Right atrium auricular region (tissue), 2 donors: ENCODE results near the gene HEBP2. TPM values are rescaled to one million over a fixed set of nuclear protein-coding genes. Genes with fewer than 3 reads are reported as not detected.

Experiments
- DNase-seq: peaks from one replicate; pipeline ENCODE4 v3.0.0-alpha.2; 2019; ENCODE audit warnings: low spot score
- H3K27ac ChIP-seq, 2 donors: fragments of 200-600 bp; sonication (generic); 1 replicate in 1 of 2; 2 replicates in 1 of 2; pipeline ENCODE4 v1.5.1; 2016 to 2019
- H3K27me3 ChIP-seq, 2 donors: fragments of 200-600 bp; sonication (generic); one replicate each; pipeline versions ENCODE4 v1.5.1 to v1.6.0; 2017 to 2019
- H3K36me3 ChIP-seq: fragments of 200-600 bp; sonication (generic); one replicate; pipeline ENCODE4 v1.5.1; 2016
- H3K4me1 ChIP-seq, 2 donors: fragments of 200-600 bp; sonication (generic); one replicate each; pipeline versions ENCODE4 v1.5.1 to v1.6.0; 2017 to 2019
- H3K4me3 ChIP-seq, 2 donors: fragments of 200-600 bp; sonication (generic); 1 replicate in 1 of 2; 2 replicates in 1 of 2; pipeline ENCODE4 v1.5.1; 2017 to 2019; ENCODE audit warnings: mild to moderate bottlenecking in 1 of 2, moderate library complexity in 1 of 2
- H3K9me3 ChIP-seq, 2 donors: fragments of 200-600 bp; sonication (generic); one replicate each; pipeline ENCODE4 v1.5.1; 2019
- CTCF ChIP-seq, 2 donors: fragments of 200-600 bp; sonication (generic); IDR thresholded peaks; one replicate each; pipeline ENCODE4 v1.5.1; 2019; ENCODE audit warnings: antibody characterized with exemption in 2 of 2
- total RNA-seq, 2 donors: library from RNA; depleted of rRNA; stranded (reverse); fragments of >200 nt; gene quantifications; one replicate each; pipeline ENCODE4 v1.1.0, GENCODE V29; 2016

Gene HEBP2
- total RNA-seq, 2 donors from 2014 or later: 41.0 to 49.2 TPM

GRCh38 chr6:138434925-138435324 lies 30.9 kb downstream of the HEBP2 start:
- H3K9me3 ChIP-seq: no peaks in the 10 kb centered on the region
- H3K4me3 ChIP-seq: no peak overlapping the region
- no peak for DNase-seq
- no peak overlapping the region for H3K27ac ChIP-seq
- no peak for TF ChIP-seq CTCF (IDR thresholded peaks at IDR 0.05)
- peaks cover 0 to 19% of the 10 kb centered on the region in 2 donors for H3K4me1 ChIP-seq
- H3K27me3 ChIP-seq: no peaks in the 10 kb centered on the region
- peaks cover 15% of the 10 kb centered on the region for H3K36me3 ChIP-seq

GRCh38 chr6:138439546-138439945 lies 35.5 kb downstream of the HEBP2 start:
- Histone ChIP-seq H3K36me3 (no peaks in the 10 kb centered on the region), H3K27ac (no peak overlapping the region), H3K4me3 (no peak overlapping the region), H3K27me3 (no peaks in the 10 kb centered on the region), H3K9me3 (no peaks in the 10 kb centered on the region), H3K4me1 (no peaks in the 10 kb centered on the region)
- no peak for DNase-seq
- TF ChIP-seq CTCF (IDR thresholded peaks at IDR 0.05): no peak

- no peaks in the 10 kb centered on the region for H3K9me3 ChIP-seq
- no peak for DNase-seq
- TF ChIP-seq CTCF (IDR thresholded peaks at IDR 0.05): no peak
- no peaks in the 10 kb centered on the region for H3K27me3 ChIP-seq
- no peaks in the 10 kb centered on the region for H3K36me3 ChIP-seq
- no peak overlapping the region for H3K4me3 ChIP-seq
- no peaks in the 10 kb centered on the region for H3K4me1 ChIP-seq
- H3K27ac ChIP-seq: peak overlapping the region in 1 of 2 donors; percentile 28
Observed at GRCh38 chr6:138440296-138440695, 36.3 kb downstream of the HEBP2 start.

GRCh38 chr6:138440758-138441357 lies 36.8 kb downstream of the HEBP2 start:
- H3K4me3 ChIP-seq: no peak overlapping the region
- no peaks in the 10 kb centered on the region for H3K36me3 ChIP-seq
- no peak for TF ChIP-seq CTCF (IDR thresholded peaks at IDR 0.05)
- H3K27ac ChIP-seq: no peak overlapping the region
- no peaks in the 10 kb centered on the region for H3K4me1 ChIP-seq
- DNase-seq: no peak
- H3K27me3 ChIP-seq: no peaks in the 10 kb centered on the region
- H3K9me3 ChIP-seq: no peaks in the 10 kb centered on the region

- no peaks in the 10 kb centered on the region for H3K36me3 ChIP-seq
- H3K4me1 ChIP-seq: no peaks in the 10 kb centered on the region
- peak overlapping the region in 1 of 2 donors; percentile 18 for H3K27ac ChIP-seq
- H3K4me3 ChIP-seq: no peak overlapping the region
- no peaks in the 10 kb centered on the region for H3K27me3 ChIP-seq
- no peak for TF ChIP-seq CTCF (IDR thresholded peaks at IDR 0.05)
- DNase-seq: no peak
- H3K9me3 ChIP-seq: no peaks in the 10 kb centered on the region
Observed at GRCh38 chr6:138441965-138442364, 37.9 kb downstream of the HEBP2 start.

GRCh38 chr6:138442663-138443062 lies 38.6 kb downstream of the HEBP2 start:
- H3K4me1 ChIP-seq: no peaks in the 10 kb centered on the region
- DNase-seq: no peak
- no peaks in the 10 kb centered on the region for H3K27me3 ChIP-seq
- H3K27ac ChIP-seq: no peak overlapping the region
- no peaks in the 10 kb centered on the region for H3K36me3 ChIP-seq
- no peaks in the 10 kb centered on the region for H3K9me3 ChIP-seq
- no peak for TF ChIP-seq CTCF (IDR thresholded peaks at IDR 0.05)
- H3K4me3 ChIP-seq: no peak overlapping the region
